Gastroesophageal sphincter (tissue), 3 donors: ENCODE measurements around the gene NCR3LG1.

Source experiments
- CTCF ChIP-seq, 4 experiments: fragments of 200-600 bp in 2 of 4; fragments of 450-650 bp in 2 of 4; sonication (generic) in 1 of 4; IDR thresholded peaks; one replicate each; pipeline ENCODE4 v1.5.1; 2017 to 2019; ENCODE audit warnings: antibody characterized with exemption in 4 of 4, mild to moderate bottlenecking in 2 of 4, moderate library complexity in 2 of 4
- POLR2AphosphoS5 ChIP-seq: sonication (generic); formaldehyde crosslinking; IDR thresholded peaks from one replicate; pipeline ENCODE4 v1.6.1; 2017; ENCODE audit warnings: antibody characterized with exemption

- TF ChIP-seq CTCF (IDR thresholded peaks at IDR 0.05) (no peak), POLR2AphosphoS5 (no peak)
Observed at GRCh38 chr11:17414317-17414737, 62.7 kb downstream of the NCR3LG1 start.
